Superior temporal gyrus (tissue), 1 donor: ENCODE measurements around the gene HSD17B11.
A peak's percentile ranks its signal among the peaks of the same experiment; 100 is the strongest.
"Not testable (repeated sequence)": the region's sequence is repeated elsewhere in the genome, so short reads cannot be mapped to it uniquely, and the experiment has no call there.

ENCODE experiments used
- DNase-seq: peaks from one replicate; pipeline ENCODE4 v3.0.0-alpha.2; 2016; ENCODE audit errors: extremely low spot score

HSD17B11 gene

GRCh38 chr4:87356832-87357526 is 34.0 kb downstream of the HSD17B11 start:
- no peak for DNase-seq

GRCh38 chr4:87354168-87355102 is 36.6 kb downstream of the HSD17B11 start:
- no peak for DNase-seq

- peak; percentile 33 for DNase-seq
Measured at GRCh38 chr4:87353592-87353991, 37.4 kb downstream of the HSD17B11 start.

GRCh38 chr4:87345139-87345538 is 45.8 kb downstream of the HSD17B11 start:
- DNase-seq, result no peak

- no peak for DNase-seq
Measured at GRCh38 chr4:87342872-87343271, 48.1 kb downstream of the HSD17B11 start.

GRCh38 chr4:87341954-87342635 is 48.9 kb downstream of the HSD17B11 start:
- not testable (repeated sequence) for DNase-seq

- no peak for DNase-seq
Measured at GRCh38 chr4:87339440-87339839, 51.5 kb downstream of the HSD17B11 start.

GRCh38 chr4:87337361-87337760 is 53.6 kb downstream of the HSD17B11 start:
- no peak for DNase-seq

- DNase-seq, result no peak
Measured at GRCh38 chr4:87333267-87333666, 57.7 kb downstream of the HSD17B11 start.

- DNase-seq, result no peak
Measured at GRCh38 chr4:87330761-87331160, 60.2 kb downstream of the HSD17B11 start.

GRCh38 chr4:87327136-87327535 is 63.9 kb downstream of the HSD17B11 start:
- no peak for DNase-seq

GRCh38 chr4:87326460-87326859 is 64.5 kb downstream of the HSD17B11 start:
- no peak for DNase-seq

- DNase-seq, result no peak
Measured at GRCh38 chr4:87322754-87323153, 68.2 kb downstream of the HSD17B11 start, which contains the start of gene HSD17B13. Gene HSD17B13 (minus strand): TSS chr4:87322882. CDS start chr4:87322841, 41 bp downstream.

- no peak for DNase-seq
Measured at GRCh38 chr4:87321888-87322287, 69.1 kb downstream of the HSD17B11 start.

- no peak for DNase-seq
Measured at GRCh38 chr4:87317527-87317926, 73.5 kb downstream of the HSD17B11 start.

GRCh38 chr4:87316961-87317360 is 74.0 kb downstream of the HSD17B11 start:
- no peak for DNase-seq

GRCh38 chr4:87315000-87315399 is 76.0 kb downstream of the HSD17B11 start:
- DNase-seq, result not testable (repeated sequence)

GRCh38 chr4:87313756-87314155 is 77.2 kb downstream of the HSD17B11 start:
- DNase-seq, result no peak

GRCh38 chr4:87311684-87312083 is 79.3 kb downstream of the HSD17B11 start:
- DNase-seq, result no peak

- no peak for DNase-seq
Measured at GRCh38 chr4:87310691-87311335, 80.2 kb downstream of the HSD17B11 start.

GRCh38 chr4:87309625-87310024 is 81.4 kb downstream of the HSD17B11 start:
- DNase-seq, result no peak

GRCh38 chr4:87306056-87306455 is 84.9 kb downstream of the HSD17B11 start:
- DNase-seq, result no peak
